SH-SY5Y (cell line): ENCODE results near the gene ARSB.

ENCODE experiments used
- GATA2 ChIP-seq: IDR thresholded peaks from 2 replicates; pipeline ENCODE4 v1.6.1; 2011; ENCODE audit warnings: mild to moderate bottlenecking, low read depth, low read length
- GATA3 ChIP-seq: IDR thresholded peaks from 2 replicates; pipeline ENCODE4 v1.6.1; 2011; ENCODE audit warnings: low read depth, mild to moderate bottlenecking, low read length, moderate library complexity

DNA sequence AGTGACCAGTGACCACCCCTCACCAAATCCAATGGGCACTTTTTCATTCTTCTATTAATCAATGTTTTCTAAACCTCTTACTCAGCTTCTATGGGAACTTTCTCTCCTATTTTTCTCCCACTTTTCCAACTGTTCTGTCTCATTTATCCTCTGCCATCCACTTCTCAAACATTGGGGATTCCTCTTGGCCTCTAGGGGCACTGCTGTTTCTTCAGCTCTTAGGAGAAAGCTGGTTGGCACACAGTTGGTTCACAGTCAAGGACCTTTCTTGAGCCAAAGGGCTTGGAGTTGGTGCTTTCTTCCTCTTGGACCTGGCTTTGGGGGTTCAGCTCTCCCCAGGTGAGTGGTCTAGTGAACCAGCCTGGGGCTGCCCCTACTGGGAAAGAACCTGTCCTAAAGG is 224.3 kb downstream of the ARSB start:
- no peak for TF ChIP-seq GATA3
- TF ChIP-seq GATA2 = no peak
